ENCODE results near the gene BORCS5.

- TF ChIP-seq, protein P1, sequence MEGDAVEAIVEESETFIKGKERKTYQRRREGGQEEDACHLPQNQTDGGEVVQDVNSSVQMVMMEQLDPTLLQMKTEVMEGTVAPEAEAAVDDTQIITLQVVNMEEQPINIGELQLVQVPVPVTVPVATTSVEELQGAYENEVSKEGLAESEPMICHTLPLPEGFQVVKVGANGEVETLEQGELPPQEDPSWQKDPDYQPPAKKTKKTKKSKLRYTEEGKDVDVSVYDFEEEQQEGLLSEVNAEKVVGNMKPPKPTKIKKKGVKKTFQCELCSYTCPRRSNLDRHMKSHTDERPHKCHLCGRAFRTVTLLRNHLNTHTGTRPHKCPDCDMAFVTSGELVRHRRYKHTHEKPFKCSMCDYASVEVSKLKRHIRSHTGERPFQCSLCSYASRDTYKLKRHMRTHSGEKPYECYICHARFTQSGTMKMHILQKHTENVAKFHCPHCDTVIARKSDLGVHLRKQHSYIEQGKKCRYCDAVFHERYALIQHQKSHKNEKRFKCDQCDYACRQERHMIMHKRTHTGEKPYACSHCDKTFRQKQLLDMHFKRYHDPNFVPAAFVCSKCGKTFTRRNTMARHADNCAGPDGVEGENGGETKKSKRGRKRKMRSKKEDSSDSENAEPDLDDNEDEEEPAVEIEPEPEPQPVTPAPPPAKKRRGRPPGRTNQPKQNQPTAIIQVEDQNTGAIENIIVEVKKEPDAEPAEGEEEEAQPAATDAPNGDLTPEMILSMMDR (conservative IDR thresholded peaks at IDR 0.05; ENCODE audit: low read depth, low read length): no peak
- no peak for TF ChIP-seq EZH2 (IDR thresholded peaks at IDR 0.05; ENCODE audit: borderline replicate concordance, low read depth, low read length, poor library complexity, severe bottlenecking)
Measured at GRCh38 chr12:12505544-12506495, 148.9 kb downstream of the BORCS5 start.

Data from A673 (cell line).